T-helper 1 cell treated with Interleukin-12 subunit alpha and Interleukin-12 subunit beta and Interleukin-4 antibody, amounts not matched to agents 30 μg/mL and 1 μg/mL, for 36 hours (primary cell): ENCODE results near the gene COLGALT1.

Experiments used
- H3K27ac Mint-ChIP-seq: one replicate; pipeline ENCODE4 v1.8.0; 2021; ENCODE audit warnings: mild to moderate bottlenecking, mixed read lengths
- H3K27me3 Mint-ChIP-seq: one replicate; pipeline ENCODE4 v1.8.0; 2021; ENCODE audit warnings: low read depth, mixed read lengths
- H3K36me3 Mint-ChIP-seq: one replicate; pipeline ENCODE4 v1.8.0; 2021; ENCODE audit warnings: low read depth, mixed read lengths
- H3K4me1 Mint-ChIP-seq: one replicate; pipeline ENCODE4 v1.8.0; 2021; ENCODE audit warnings: low read depth, mixed read lengths
- H3K4me3 Mint-ChIP-seq: one replicate; pipeline ENCODE4 v1.8.0; 2021; ENCODE audit warnings: mild to moderate bottlenecking, moderate library complexity, mixed read lengths
- H3K9me3 Mint-ChIP-seq: one replicate; pipeline ENCODE4 v1.8.0; 2021; ENCODE audit warnings: mixed read lengths

The COLGALT1 gene

GRCh38 chr19:17624314-17624991 is 69.0 kb downstream of the COLGALT1 start:
- Mint-ChIP-seq H3K4me1 (peaks cover 4% of the 10 kb centered on the region), H3K4me3 (no peak overlapping the region), H3K27ac (no peak overlapping the region), H3K27me3 (no peaks in the 10 kb centered on the region), H3K9me3 (no peaks in the 10 kb centered on the region), H3K36me3 (no peaks in the 10 kb centered on the region)

DNA sequence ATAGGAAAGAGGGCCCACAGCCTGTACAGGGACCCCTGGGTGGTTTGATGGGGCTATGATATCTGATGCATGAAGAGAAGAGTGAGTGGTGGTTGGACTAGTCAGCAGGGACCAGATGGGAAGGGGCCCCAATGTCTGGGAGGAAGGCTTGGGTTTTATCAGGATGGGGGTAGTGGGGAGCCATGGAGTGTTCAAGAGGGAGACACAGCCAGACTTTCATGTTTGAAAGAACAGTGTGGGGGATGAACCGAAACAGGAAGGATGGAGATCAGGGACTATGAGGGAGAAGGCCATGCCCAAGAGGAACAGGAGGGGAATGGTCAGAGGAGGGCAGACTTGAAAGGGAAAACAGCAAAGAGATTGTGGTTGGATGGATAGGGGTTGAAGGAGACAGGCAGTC is 69.6 kb downstream of the COLGALT1 start:
- Mint-ChIP-seq H3K4me1 (peaks cover 4% of the 10 kb centered on the region), H3K4me3 (no peak overlapping the region), H3K36me3 (no peaks in the 10 kb centered on the region), H3K27me3 (no peaks in the 10 kb centered on the region), H3K27ac (no peak overlapping the region), H3K9me3 (no peaks in the 10 kb centered on the region)

DNA sequence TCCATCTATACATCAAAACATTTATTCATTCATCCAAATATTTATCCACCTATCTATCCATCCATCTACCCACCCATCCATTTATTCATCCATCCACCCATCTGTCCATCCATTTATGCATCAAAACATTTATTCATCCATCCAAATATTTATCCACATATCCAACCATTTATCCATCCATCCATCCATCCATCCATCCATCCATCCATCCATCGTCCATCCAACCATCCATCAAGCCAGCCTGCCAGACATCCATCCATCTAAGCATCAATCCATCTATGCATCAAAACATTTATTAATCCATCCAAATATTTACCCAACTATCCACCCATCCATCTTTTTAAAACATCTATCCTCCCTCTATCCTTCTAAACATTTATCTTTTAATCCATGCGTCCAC is 70.5 kb downstream of the COLGALT1 start:
- H3K9me3 Mint-ChIP-seq = no peaks in the 10 kb centered on the region
- H3K27ac Mint-ChIP-seq = no peak overlapping the region
- no peaks in the 10 kb centered on the region for H3K36me3 Mint-ChIP-seq
- no peaks in the 10 kb centered on the region for H3K27me3 Mint-ChIP-seq
- H3K4me3 Mint-ChIP-seq = no peak overlapping the region
- H3K4me1 Mint-ChIP-seq = peaks cover 4% of the 10 kb centered on the region

- peaks cover 4% of the 10 kb centered on the region for H3K4me1 Mint-ChIP-seq
- no peak overlapping the region for H3K4me3 Mint-ChIP-seq
- H3K27ac Mint-ChIP-seq = no peak overlapping the region
- H3K36me3 Mint-ChIP-seq = no peaks in the 10 kb centered on the region
- no peaks in the 10 kb centered on the region for H3K9me3 Mint-ChIP-seq
- H3K27me3 Mint-ChIP-seq = no peaks in the 10 kb centered on the region
Measured at GRCh38 chr19:17626456-17627015, 71.1 kb downstream of the COLGALT1 start.

DNA sequence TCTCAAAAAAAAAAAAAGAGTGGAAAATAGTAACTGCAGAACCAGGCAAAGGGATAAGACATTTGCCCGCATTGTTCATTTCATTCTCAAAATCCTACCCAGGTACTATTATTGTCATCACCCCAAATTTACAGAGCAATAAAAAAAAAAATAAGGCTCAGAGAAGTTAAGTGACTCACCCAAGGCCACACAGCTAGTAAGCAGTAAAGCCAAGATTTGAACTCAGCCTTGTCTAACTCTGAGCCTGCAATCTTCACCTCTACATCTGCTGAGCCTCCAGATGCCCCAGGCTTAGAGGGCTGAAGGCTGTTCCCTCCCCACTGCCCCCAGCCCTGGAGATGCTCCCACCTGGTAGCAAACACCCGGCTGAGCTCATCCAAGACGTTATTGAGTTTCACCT is 71.7 kb downstream of the COLGALT1 start:
- no peaks in the 10 kb centered on the region for H3K9me3 Mint-ChIP-seq
- peaks cover 4% of the 10 kb centered on the region for H3K4me1 Mint-ChIP-seq
- no peak overlapping the region for H3K4me3 Mint-ChIP-seq
- H3K36me3 Mint-ChIP-seq = no peaks in the 10 kb centered on the region
- no peaks in the 10 kb centered on the region for H3K27me3 Mint-ChIP-seq
- no peak overlapping the region for H3K27ac Mint-ChIP-seq

DNA sequence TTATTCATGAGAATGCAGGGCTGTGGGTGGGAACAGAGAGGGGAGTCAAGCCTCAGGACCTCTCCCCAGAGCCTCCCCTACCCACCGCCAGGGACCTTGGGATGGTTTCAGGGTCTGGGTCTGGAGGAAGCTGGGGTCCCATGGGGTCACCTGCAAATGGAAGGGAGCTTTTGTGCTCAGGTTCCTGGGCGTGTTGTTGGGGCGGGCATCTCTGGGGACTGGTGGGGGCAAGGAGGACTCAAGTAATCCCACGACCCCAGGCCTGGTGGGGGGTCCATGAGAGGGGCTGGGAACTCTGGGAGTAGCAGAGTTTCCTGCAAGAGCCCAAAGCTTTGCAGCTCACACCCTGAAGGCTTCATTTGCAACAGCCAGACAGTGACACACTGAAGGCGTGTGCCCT is 72.5 kb downstream of the COLGALT1 start:
- Mint-ChIP-seq H3K9me3 (no peaks in the 10 kb centered on the region), H3K27ac (no peak overlapping the region), H3K36me3 (no peaks in the 10 kb centered on the region), H3K4me3 (no peak overlapping the region), H3K27me3 (no peaks in the 10 kb centered on the region), H3K4me1 (no peaks in the 10 kb centered on the region)

- Mint-ChIP-seq H3K4me3 (no peak overlapping the region), H3K36me3 (no peaks in the 10 kb centered on the region), H3K27me3 (no peaks in the 10 kb centered on the region), H3K4me1 (no peaks in the 10 kb centered on the region), H3K9me3 (no peaks in the 10 kb centered on the region), H3K27ac (no peak overlapping the region)
Measured at GRCh38 chr19:17629760-17630159, 74.3 kb downstream of the COLGALT1 start.

GRCh38 chr19:17632577-17632976 is 77.1 kb downstream of the COLGALT1 start:
- H3K27ac Mint-ChIP-seq = no peak overlapping the region

More at GRCh38 chr19:17632577-17632976, 77.1 kb downstream of the COLGALT1 start:
- Mint-ChIP-seq H3K4me3 (no peak overlapping the region), H3K4me1 (no peaks in the 10 kb centered on the region), H3K27me3 (peaks cover 5% of the 10 kb centered on the region), H3K36me3 (no peaks in the 10 kb centered on the region), H3K9me3 (no peaks in the 10 kb centered on the region)
